ENCODE measurements around the gene BSN.

DNA sequence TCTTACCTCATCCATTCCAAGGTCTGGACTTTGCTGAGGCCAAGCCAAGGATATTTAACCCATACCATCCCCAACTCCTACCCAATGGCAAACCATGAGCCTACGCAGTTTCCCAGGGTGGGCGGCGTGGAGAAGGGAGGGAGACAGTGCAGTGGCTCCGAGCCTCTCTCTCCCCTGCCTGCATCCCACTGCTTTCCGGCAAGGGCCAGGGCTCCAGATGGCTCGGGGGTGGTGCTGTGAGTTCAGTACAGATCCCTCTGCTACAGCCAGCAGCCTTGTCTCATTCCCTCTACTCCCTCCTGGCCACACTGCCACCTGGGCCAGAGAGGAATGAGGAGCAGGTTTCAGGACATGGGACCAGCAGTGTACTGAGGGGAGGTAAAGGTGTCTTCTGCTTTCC is 75.6 kb downstream of the BSN start:
- no peak for TF ChIP-seq POLR2A (IDR thresholded peaks at IDR 0.05)
- TF ChIP-seq, protein P1, sequence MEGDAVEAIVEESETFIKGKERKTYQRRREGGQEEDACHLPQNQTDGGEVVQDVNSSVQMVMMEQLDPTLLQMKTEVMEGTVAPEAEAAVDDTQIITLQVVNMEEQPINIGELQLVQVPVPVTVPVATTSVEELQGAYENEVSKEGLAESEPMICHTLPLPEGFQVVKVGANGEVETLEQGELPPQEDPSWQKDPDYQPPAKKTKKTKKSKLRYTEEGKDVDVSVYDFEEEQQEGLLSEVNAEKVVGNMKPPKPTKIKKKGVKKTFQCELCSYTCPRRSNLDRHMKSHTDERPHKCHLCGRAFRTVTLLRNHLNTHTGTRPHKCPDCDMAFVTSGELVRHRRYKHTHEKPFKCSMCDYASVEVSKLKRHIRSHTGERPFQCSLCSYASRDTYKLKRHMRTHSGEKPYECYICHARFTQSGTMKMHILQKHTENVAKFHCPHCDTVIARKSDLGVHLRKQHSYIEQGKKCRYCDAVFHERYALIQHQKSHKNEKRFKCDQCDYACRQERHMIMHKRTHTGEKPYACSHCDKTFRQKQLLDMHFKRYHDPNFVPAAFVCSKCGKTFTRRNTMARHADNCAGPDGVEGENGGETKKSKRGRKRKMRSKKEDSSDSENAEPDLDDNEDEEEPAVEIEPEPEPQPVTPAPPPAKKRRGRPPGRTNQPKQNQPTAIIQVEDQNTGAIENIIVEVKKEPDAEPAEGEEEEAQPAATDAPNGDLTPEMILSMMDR (IDR thresholded peaks at IDR 0.05), result no peak
